GM21423 (cell line): ENCODE data around the gene PRR35.
"Not testable (repeated sequence)": the region's sequence is repeated elsewhere in the genome, so short reads cannot be mapped to it uniquely, and the experiment has no call there.

Source experiments
- ATAC-seq: cut with Tn5 transposase; IDR thresholded peaks from one replicate; pipeline ENCODE4 v1.9.1; 2021; ENCODE audit warnings: mild to moderate bottlenecking, moderate library complexity; ENCODE audit not compliant: unreplicated experiment

The PRR35 gene

GRCh38 chr16:591892-592517 lies 31.8 kb downstream of the PRR35 start:
- no peak for ATAC-seq

GRCh38 chr16:592518-593306 lies 32.5 kb downstream of the PRR35 start:
- no peak for ATAC-seq

- ATAC-seq, result no peak
Observed at GRCh38 chr16:593406-593805, 33.2 kb downstream of the PRR35 start.

- no peak for ATAC-seq
Observed at GRCh38 chr16:593807-594206, 33.6 kb downstream of the PRR35 start.

- ATAC-seq, result no peak
Observed at GRCh38 chr16:595094-595528, 34.9 kb downstream of the PRR35 start.

- no peak for ATAC-seq
Observed at GRCh38 chr16:595942-596735, 35.9 kb downstream of the PRR35 start.

GRCh38 chr16:596736-597060 lies 36.5 kb downstream of the PRR35 start:
- ATAC-seq, result no peak

- ATAC-seq, result not testable (repeated sequence)
Observed at GRCh38 chr16:597655-598054, 37.5 kb downstream of the PRR35 start.

GRCh38 chr16:598823-599739 lies 38.9 kb downstream of the PRR35 start:
- ATAC-seq, result no peak

- ATAC-seq, result no peak
Observed at GRCh38 chr16:600781-601180, 40.6 kb downstream of the PRR35 start.

- ATAC-seq, result no peak
Observed at GRCh38 chr16:603933-604332, 43.7 kb downstream of the PRR35 start.

GRCh38 chr16:606656-607307 lies 46.6 kb downstream of the PRR35 start:
- no peak for ATAC-seq

- no peak for ATAC-seq
Observed at GRCh38 chr16:608019-608418, 47.8 kb downstream of the PRR35 start.

GRCh38 chr16:609316-609715 lies 49.1 kb downstream of the PRR35 start:
- no peak for ATAC-seq

- no peak for ATAC-seq
Observed at GRCh38 chr16:609984-610383, 49.8 kb downstream of the PRR35 start.

GRCh38 chr16:610513-611381 lies 50.6 kb downstream of the PRR35 start:
- ATAC-seq, result no peak

- ATAC-seq, result no peak
Observed at GRCh38 chr16:615122-615521, 54.9 kb downstream of the PRR35 start.
